HepG2 (cell line): ENCODE data around the gene MARCHF2. TPM values are rescaled to one million over a fixed set of nuclear protein-coding genes. Genes with fewer than 3 reads are reported as not detected.

Experiments
- ATAC-seq: fragments of 200-7000 bp; cut with Tn5 transposase; 3 replicates; pipeline ENCODE4 v1.9.1; 2020; ENCODE audit warnings: mild to moderate bottlenecking, moderate library complexity
- BruUV-seq: library from RNA; stranded (reverse); fragments of 400-500 nt; replicated peaks from 2 replicates; lab custom pipeline; 2021; lab: Mats Ljungman, UMichigan
- CTCF ChIA-PET: fragments of 300-600 bp; formaldehyde crosslinking; extraction: SDS; loops from one replicate; lab custom pipeline; 2021; ENCODE audit warnings: low total read pairs, inconsistent platforms, low intra/inter-chr PET ratio; lab: Yijun Ruan, JAX
- POLR2A ChIA-PET: fragments of 350-600 bp; sonication (Branson Sonifier 250); formaldehyde crosslinking; loops from one replicate; lab custom pipeline; 2020; ENCODE audit warnings: antibody characterized with exemption, inconsistent platforms; lab: Yijun Ruan, JAX
- DNase-seq: peaks from one replicate; pipeline ENCODE4 v3.0.0-alpha.2; 2015; ENCODE audit warnings: low spot score
- FAIRE-seq: peaks from 3 replicates; lab custom pipeline; 2011; peaks lifted over from hg19 to GRCh38; lab: Jason Lieb, UNC
- H2AFZ ChIP-seq: one replicate; pipeline ENCODE4 v1.6.1; 2011; ENCODE audit warnings: low read length, inconsistent platforms
- H3K27ac ChIP-seq: fragments of 300-600 bp; 3 replicates; pipeline ENCODE4 v1.8.0; 2011; ENCODE audit warnings: mixed run types, mild to moderate bottlenecking, mixed read lengths, low read length, inconsistent platforms; ENCODE audit not compliant: insufficient read depth; ENCODE audit errors: extremely low read length
- H3K27me3 ChIP-seq, 2 experiments: fragments of 200-600 bp in 1 of 2; 2 replicates in 1 of 2; 3 replicates in 1 of 2; pipeline versions ENCODE4 v1.6.0 to v1.8.0; 2011; ENCODE audit warnings: low read length in 2 of 2, mild to moderate bottlenecking in 2 of 2, moderate library complexity in 2 of 2, inconsistent platforms in 1 of 2; ENCODE audit not compliant: insufficient read depth in 2 of 2, control insufficient read depth in 1 of 2
- H3K36me3 ChIP-seq, 2 experiments: fragments of 200-600 bp in 1 of 2; replicated peaks in 1 of 2; 2 replicates in 1 of 2; 3 replicates in 1 of 2; pipeline versions ENCODE4 v1.5.1 to v1.8.0; 2011; ENCODE audit warnings: low read length in 2 of 2, inconsistent platforms in 1 of 2; ENCODE audit not compliant: insufficient read depth in 2 of 2, control insufficient read depth in 1 of 2
- H3K4me1 ChIP-seq: 2 replicates; pipeline ENCODE4 v1.5.1; 2012; ENCODE audit warnings: low read length, inconsistent platforms; ENCODE audit not compliant: insufficient read depth
- H3K4me2 ChIP-seq: 2 replicates; pipeline ENCODE4 v1.6.0; 2011; ENCODE audit warnings: low read depth, low read length, inconsistent platforms
- H3K4me3 ChIP-seq, 3 experiments: fragments of 200-600 bp in 1 of 3; sonication (generic), shearing (Covaris generic) in 1 of 3; replicated peaks in 1 of 3; 2 replicates each; pipeline ENCODE4 v1.5.1; 2011 to 2016; ENCODE audit warnings: low read length in 3 of 3, inconsistent platforms in 2 of 3, low read depth in 2 of 3, mild to moderate bottlenecking in 2 of 3, control low read depth in 1 of 3, mixed read lengths in 1 of 3; ENCODE audit not compliant: insufficient read depth in 1 of 3
- H3K79me2 ChIP-seq: one replicate; pipeline ENCODE4 v1.6.1; 2011; ENCODE audit warnings: low read length, inconsistent platforms; ENCODE audit not compliant: insufficient read depth
- H3K9ac ChIP-seq: 2 replicates; pipeline ENCODE4 v1.6.0; 2011; ENCODE audit warnings: mild to moderate bottlenecking, low read depth, low read length, inconsistent platforms; ENCODE audit not compliant: insufficient read depth
- H3K9me3 ChIP-seq: 2 replicates; pipeline ENCODE4 v1.5.1; 2012; ENCODE audit warnings: mild to moderate bottlenecking, low read length
- H4K20me1 ChIP-seq: 2 replicates; pipeline ENCODE4 v1.6.0; 2011; ENCODE audit warnings: inconsistent platforms, mild to moderate bottlenecking, low read length, moderate library complexity; ENCODE audit not compliant: insufficient read depth
- NR3C1 ChIP-seq: sonication (generic); formaldehyde crosslinking; IDR thresholded peaks from 2 replicates; pipeline ENCODE4 v1.4.0; 2020; ENCODE audit warnings: missing genetic modification reagents
- WGBS: methylation state at CpG from one replicate; pipeline ENCODE4 v1.1.6; 2017; ENCODE audit warnings: low lambda C conversion rate; 5-methylcytosine and 5-hydroxymethylcytosine counted together
- in situ Hi-C: cut with HindIII; loops from 2 replicates; pipeline ENCODE4 v1.10.0; 2017; ENCODE audit warnings: low pct_unique_long_range_greater_than_20kb; ENCODE audit not compliant: extremely low pct_ligation_motif_present
- intact Hi-C: fragments of 100-400 bp; cut with micrococcal nuclease; formaldehyde crosslinking; loops from one replicate; pipeline ENCODE4 v1.10.0; 2022; ENCODE audit not compliant: unreplicated experiment
- polyA plus RNA-seq, 8 experiments: library from polyadenylated mRNA; depleted of rRNA in 3 of 8; stranded (reverse) in 7 of 8; unstranded in 1 of 8; fragments of >200 nt; fragmentation: Illumina TruSeq in 4 of 8; extraction: Trizol in 4 of 8; gene quantifications; 2 replicates each; pipeline versions ENCODE4 v1.2.1 to v1.2.3, GENCODE V29; 2011 to 2016; ENCODE audit warnings: low read depth in 4 of 8, missing spikeins in 1 of 8, mixed read lengths in 1 of 8; ENCODE audit not compliant: insufficient read depth in 1 of 8
- total RNA-seq, 5 experiments: library from RNA; depleted of rRNA; stranded (reverse); fragments of >200 nt; fragmentation: Illumina TruSeq; extraction: Trizol; gene quantifications; 2 replicates each; pipeline ENCODE4 v1.2.3, GENCODE V29; 2016; ENCODE audit warnings: low read depth in 1 of 5
- TF ChIP-seq, protein P1 (sequence below): sonication (generic); formaldehyde crosslinking; IDR thresholded peaks from 2 replicates; pipeline ENCODE4 v1.5.1; 2020; ENCODE audit warnings: mild to moderate bottlenecking, missing genetic modification reagents, moderate library complexity

The MARCHF2 gene
- total and polyA plus RNA-seq, 2 of the 13 experiments (the other 11 are each of a cell fraction or from before 2014, with no cell fraction given): 12.7 to 13.0 TPM

DNA sequence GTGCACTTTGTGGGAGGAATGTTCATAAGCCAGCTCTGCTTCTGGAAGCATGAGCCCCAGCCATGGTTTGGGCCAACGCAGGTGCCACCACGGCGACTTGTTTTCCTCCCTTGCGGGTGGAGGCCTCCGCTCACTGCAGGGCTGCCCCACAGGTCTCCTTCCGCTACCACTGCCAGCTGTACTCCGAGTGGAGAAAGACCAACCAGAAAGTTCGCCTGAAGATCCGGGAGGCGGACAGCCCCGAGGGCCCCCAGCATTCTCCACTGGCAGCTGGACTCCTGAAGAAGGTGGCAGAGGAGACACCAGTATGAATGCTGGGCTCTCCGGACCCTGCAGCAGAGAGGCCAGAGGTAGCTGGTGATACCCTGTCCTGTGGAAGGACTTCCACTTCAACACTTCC, 25.1 kb downstream of the MARCHF2 start:
- BruUV-seq: no TSS peak
- H3K9me3 ChIP-seq: no peaks in the 10 kb centered on the region
- DNase-seq (no peak), ATAC-seq (no peak), FAIRE-seq (no peak)
- no peaks in the 10 kb centered on the region for H3K27me3 ChIP-seq
- ChIA-PET POLR2A (interaction anchor here (1.8 kb wide), 1 partner anchor 15 kb away, joined by 7 read pairs; no protein-coding TSS in a partner anchor), CTCF (no interaction called here)
- no peak for TF ChIP-seq NR3C1
- TF ChIP-seq, protein P1, sequence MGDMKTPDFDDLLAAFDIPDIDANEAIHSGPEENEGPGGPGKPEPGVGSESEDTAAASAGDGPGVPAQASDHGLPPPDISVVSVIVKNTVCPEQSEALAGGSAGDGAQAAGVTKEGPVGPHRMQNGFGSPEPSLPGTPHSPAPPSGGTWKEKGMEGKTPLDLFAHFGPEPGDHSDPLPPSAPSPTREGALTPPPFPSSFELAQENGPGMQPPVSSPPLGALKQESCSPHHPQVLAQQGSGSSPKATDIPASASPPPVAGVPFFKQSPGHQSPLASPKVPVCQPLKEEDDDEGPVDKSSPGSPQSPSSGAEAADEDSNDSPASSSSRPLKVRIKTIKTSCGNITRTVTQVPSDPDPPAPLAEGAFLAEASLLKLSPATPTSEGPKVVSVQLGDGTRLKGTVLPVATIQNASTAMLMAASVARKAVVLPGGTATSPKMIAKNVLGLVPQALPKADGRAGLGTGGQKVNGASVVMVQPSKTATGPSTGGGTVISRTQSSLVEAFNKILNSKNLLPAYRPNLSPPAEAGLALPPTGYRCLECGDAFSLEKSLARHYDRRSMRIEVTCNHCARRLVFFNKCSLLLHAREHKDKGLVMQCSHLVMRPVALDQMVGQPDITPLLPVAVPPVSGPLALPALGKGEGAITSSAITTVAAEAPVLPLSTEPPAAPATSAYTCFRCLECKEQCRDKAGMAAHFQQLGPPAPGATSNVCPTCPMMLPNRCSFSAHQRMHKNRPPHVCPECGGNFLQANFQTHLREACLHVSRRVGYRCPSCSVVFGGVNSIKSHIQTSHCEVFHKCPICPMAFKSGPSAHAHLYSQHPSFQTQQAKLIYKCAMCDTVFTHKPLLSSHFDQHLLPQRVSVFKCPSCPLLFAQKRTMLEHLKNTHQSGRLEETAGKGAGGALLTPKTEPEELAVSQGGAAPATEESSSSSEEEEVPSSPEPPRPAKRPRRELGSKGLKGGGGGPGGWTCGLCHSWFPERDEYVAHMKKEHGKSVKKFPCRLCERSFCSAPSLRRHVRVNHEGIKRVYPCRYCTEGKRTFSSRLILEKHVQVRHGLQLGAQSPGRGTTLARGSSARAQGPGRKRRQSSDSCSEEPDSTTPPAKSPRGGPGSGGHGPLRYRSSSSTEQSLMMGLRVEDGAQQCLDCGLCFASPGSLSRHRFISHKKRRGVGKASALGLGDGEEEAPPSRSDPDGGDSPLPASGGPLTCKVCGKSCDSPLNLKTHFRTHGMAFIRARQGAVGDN (CRISPR knock-in tag): 0 out of 2 replicates have a peak, but pooled peaks have one; percentile 9
- no peaks in the 10 kb centered on the region for H3K79me2 ChIP-seq
- no peak overlapping the region for H3K9ac ChIP-seq
- no peak overlapping the region for H3K4me2 ChIP-seq
- no peaks in the 10 kb centered on the region; a peak in 1 of 5 replicates for H3K36me3 ChIP-seq
- in situ Hi-C loops: no loop called here
- intact Hi-C loops: no loop called here
- WGBS: 82% methylated on average over 5 of the region's 12 CpGs
- no peaks in the 10 kb centered on the region for H4K20me1 ChIP-seq
- H3K4me1 ChIP-seq: peaks cover 45% of the 10 kb centered on the region
- H3K4me3 ChIP-seq: no peak overlapping the region
- H3K27ac ChIP-seq: no peak overlapping the region
- no peak overlapping the region for H2AFZ ChIP-seq
